NCI-H1092 (cell line): ENCODE data around the gene RHOBTB1.

Experiments used
- DNase-seq: peaks from one replicate; lab custom pipeline; 2025; lab: John Stamatoyannopoulos, UW

RHOBTB1 gene

GRCh38 chr10:60942134-60942787 lies 1.7 kb downstream of the RHOBTB1 start:
- DNase-seq, result no peak

GRCh38 chr10:60940446-60940845 lies 3.5 kb downstream of the RHOBTB1 start:
- DNase-seq, result no peak

DNA sequence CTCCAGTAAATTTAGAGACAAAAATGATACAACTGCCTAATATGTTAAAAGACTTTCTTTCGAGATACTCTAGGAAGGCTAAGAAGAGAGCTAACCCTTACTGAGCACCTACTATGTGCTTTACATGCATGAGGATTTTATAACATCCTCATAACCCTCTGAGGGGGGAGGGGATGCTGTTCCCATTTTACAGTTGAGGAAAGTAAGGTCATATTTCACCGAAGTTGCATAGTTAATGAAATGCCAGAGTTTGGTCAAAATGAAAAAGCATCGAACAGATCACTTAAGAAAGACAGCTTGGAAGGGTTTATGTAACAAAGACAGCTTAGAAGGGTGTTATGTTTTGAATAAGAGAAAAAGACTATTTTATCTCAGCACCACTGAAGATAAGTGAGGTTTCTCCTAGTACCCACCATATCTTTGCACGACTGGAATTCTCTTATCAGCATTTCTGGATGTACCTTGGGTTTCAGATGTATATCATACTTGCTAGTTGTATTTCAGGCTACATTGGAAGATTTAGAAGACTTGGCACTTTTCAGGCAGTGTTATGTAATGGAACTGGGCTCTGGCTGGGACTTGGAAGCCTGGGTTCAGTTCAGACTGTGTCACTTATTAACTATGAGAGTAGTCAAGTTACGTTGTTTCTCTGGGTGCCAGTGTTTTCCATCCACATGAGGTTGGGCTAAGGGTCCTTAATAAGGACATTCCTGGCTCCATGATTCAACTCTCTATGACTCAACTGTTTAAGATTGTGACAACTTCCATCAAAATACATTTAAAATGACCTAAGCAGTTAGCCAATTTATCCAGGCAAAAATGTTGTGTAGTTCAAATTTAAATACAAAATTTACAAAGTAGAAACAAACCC lies 6.0 kb downstream of the RHOBTB1 start:
- DNase-seq, result no peak

DNA sequence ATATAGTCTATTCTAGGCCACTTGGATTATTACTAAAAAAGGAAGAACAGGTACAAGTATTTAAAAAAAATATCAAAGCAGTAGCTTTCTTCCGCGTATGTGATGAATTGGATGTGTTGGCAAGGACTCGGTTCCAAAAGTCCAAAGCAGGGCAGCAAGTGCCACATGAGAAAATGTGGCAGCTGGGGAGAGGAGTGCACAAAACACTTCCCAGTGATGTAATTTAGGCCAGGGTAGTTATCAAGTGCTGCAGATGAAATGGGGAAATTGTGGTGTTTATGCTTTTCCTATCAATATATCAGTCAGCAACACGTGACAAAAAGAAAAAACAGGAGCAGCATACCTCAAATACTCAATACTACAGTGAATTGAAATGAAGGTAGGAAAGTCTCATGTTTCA lies 7.0 kb downstream of the RHOBTB1 start:
- DNase-seq, result no peak

GRCh38 chr10:60934215-60935175 lies 9.5 kb downstream of the RHOBTB1 start:
- DNase-seq, result no peak

DNA sequence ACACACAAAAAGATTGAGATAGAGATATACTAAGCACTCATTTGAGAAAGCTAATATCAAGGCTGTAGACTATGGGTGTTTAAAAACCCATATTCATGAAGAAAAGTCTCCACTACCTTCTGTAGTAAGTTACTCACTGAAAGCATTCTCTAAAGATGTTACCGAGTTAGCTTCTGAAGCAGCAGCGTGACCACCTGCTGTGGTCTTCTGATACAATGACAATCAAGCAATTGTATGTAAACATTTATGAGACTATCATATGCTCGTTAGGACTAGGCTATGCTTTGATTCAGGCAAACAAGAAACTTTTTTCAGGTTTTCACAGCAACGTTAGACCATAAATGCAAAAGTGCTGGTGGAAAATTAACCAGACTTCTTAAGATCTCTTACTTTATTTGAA lies 11.2 kb downstream of the RHOBTB1 start:
- no peak for DNase-seq

DNA sequence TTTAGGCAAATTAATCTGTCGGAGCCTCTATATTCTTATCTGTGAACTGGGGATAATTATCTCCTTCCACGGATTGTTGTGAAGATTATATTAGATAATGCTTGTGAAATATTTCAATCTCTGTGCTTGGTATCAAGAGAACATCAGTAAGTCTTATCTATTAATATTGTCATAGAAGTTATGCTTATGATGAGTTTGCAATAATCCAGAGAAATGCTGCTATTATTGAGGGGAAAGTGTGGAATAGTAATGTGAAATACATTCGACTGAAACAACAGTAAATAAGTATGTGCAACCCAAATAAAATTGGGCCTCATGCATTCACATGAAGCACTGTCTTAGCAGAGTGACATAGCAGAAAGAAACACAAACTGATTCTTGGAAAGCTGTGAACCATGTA lies 13.7 kb downstream of the RHOBTB1 start:
- no peak for DNase-seq

DNA sequence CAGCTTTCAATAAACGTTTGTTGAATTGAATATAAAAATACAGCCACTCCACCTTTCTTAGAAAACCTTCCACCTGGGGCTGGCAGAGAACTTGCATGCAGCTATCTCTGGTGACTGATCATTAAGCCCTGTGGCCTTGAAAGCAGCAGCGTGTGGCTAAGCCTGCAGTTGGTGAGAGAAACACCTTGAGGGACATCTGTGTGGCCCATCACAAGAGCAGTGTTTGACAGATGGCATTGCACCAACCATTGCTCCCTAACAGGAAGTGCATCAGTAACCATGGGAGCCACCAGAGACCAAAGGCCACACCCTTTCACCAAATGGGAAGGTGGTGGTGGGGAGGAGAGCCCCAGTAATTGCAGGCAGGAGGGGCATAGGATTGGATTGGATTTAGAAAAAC lies 22.4 kb downstream of the RHOBTB1 start:
- DNase-seq, result no peak

DNA sequence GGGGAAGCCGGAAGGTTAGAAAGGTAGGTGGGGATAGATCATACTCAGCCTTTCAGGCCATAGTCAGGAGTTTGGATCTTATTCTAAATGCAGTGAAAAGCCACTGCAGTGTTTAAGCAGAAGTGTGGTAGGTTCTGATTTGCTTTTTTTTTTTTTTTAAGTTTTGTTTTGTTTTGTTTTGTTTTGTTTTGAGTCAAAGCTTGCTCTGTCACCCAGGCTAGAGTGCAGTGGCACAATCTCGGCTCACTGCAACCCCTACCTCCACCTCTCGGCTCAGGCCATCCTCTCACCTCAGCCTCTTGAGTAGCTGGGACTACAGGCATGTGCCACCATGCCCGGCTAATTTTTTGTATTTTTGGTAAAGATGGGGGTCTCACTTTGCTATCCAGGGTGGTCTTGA lies 23.5 kb downstream of the RHOBTB1 start:
- no peak for DNase-seq

GRCh38 chr10:60919551-60919950 lies 24.4 kb downstream of the RHOBTB1 start:
- DNase-seq, result no peak

DNA sequence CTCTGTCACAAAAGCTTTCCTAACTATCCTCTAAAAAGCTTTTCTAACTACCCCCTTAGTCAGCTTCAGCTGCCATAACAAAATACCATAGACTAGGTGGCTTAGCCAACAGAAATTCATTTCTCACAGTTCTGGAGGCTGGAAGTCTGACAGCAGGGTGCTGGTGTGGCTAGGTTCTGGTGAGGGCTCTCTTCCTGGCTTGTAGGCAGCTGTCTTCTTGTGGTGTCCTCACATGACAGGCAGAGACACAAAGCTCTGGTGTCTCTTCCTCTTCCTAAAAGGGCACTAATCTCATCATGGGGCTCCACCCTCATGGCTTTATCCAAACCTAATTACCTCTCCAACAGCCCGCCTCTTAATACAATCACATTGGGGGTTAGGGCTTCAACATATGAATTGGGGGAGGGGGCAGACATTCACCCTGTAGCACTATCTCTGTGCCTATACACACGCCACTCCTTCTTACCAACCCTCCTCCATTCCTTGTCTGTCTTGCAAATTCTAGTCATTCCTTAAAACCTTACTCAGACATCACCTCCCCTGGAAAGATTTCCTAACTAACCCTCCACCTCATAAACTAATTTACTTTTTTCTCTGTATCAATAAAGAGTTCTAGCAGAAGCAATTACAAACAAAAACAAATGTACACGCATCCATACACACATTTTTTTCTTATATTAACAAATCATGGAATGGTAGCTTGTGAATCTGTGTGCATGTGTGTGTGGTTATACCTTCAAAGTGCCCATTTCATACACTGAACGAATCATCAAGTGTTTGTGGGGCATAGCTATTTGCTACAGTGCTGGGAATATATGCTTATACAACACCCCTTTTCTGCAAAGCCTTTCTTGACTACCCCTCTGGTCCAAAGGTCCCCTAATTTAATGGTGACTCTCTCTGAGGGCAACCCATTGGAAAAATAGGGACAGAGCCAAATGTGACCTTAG lies 26.4 kb downstream of the RHOBTB1 start:
- no peak for DNase-seq

DNA sequence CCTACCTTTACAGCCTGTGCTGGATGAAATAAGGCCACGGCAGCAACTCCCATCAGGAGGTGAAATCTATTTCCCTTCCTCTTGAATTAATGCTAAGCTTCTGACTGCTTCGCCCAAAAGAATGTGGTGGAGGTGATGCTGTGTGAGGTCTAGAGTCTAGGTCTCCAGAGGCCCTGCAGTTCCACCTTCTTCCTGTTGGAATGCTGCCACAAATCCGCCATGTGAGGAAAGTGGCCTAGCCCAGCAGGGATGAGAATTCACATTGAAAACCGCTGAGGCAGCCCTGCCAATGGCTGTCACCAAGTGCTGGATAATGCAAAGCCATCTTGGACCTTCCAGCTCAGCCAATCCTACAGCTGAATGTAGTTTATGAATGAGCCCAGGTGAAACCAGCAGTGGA lies 28.0 kb downstream of the RHOBTB1 start:
- DNase-seq, result no peak

GRCh38 chr10:60914690-60915141 lies 29.3 kb downstream of the RHOBTB1 start:
- no peak for DNase-seq

DNA sequence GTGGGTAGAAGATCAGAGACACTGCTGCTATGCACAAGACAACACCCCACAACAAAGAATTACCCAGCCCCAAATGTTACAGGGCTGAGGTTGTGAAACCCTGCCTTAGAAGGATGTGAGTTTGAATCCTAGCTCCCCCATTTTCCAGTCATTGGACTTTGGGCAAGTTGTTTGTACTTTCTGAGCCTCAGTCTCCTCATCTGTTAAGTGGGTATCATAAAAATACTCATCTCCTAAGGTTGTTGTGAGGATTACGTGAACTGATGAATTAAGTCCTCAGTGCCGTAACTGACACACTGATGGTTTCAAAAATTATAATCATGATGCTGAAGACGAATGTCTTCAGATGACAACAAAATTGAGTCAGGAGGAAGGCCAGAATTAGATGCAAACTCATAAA lies 30.3 kb downstream of the RHOBTB1 start:
- no peak for DNase-seq

DNA sequence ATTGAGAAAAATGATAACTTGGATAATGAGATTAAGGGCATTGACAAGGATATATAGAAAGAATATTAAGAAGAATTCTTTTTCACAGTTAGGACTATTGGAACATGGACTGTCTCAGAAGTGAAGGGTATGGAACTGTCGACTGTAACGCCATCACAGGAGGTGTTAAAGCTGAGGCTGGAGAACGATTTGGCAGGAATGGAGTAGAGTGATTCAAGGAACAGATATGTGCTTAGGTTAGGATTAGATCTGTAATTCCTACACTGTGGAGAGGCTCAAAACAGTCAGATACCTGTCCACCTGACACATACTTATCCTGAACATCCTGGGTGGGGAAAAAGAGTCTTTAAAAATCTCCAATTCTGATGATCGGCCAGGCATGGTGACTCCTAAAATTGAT lies 30.9 kb downstream of the RHOBTB1 start:
- no peak for DNase-seq

DNA sequence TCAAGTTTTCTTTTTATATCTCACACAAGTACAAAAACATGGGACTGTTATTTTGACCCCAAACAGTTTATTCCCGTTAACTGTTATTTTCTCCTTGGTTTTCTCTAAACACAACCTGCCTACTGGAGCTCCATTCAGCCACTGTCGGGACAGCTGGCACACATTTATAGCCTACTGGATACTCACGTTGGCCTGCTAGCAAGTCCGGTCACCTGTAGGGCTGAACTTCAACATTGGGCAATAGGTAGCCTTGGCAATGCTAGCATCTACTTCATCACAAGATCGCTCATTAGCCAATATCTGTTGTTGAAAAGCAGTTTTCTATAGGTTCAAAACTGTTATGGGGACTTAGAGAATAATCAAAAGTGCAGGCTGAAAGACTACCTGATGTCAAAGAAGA lies 32.3 kb downstream of the RHOBTB1 start:
- DNase-seq, result no peak

GRCh38 chr10:60911216-60911615 lies 32.8 kb downstream of the RHOBTB1 start:
- DNase-seq, result no peak

GRCh38 chr10:60910543-60910942 lies 33.4 kb downstream of the RHOBTB1 start:
- DNase-seq, result no peak

- no peak for DNase-seq
Observed at GRCh38 chr10:60908896-60909295, 35.1 kb downstream of the RHOBTB1 start.

GRCh38 chr10:60908031-60908430 lies 36.0 kb downstream of the RHOBTB1 start:
- DNase-seq, result no peak

DNA sequence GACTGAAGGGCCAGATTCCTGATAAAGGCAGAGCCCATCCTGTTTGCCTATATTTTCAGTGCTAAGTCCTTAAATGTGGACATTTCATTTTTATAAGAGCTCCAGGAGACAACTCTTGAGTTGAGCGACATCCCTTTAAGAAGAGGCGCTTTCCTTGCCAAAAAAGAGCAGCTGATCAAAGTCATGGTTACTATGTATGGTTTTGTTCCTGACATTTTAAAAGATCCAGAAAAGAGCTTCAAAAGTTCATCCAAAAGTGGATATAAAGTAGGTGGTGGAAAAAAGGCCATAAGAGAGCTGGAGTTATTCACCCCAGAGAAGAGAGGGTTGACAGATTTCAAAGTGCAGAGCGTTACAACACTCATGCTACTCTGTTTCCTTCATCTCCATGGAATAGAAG lies 36.7 kb downstream of the RHOBTB1 start:
- DNase-seq, result no peak
